ENCODE data around the gene MSANTD2. TPM values are rescaled to one million over a fixed set of nuclear protein-coding genes. Genes with fewer than 3 reads are reported as not detected.
A peak's percentile ranks its signal among the peaks of the same experiment; 100 is the strongest.

MSANTD2 gene
- 8.3 and 9.6 TPM in 2 replicates for total RNA-seq (2012; rRNA removed)

GRCh38 chr11:124800226-124800929 is at the start of gene MSANTD2:
TSS of gene MSANTD2 (minus strand) at chr11:124800406. CDS start at chr11:124800380, 26 bp downstream.
- H3K4me2 ChIP-seq (ENCODE audit: low read length), result peak within 1 kb of the TSS; percentile 83
- H3K4me3 ChIP-seq (ENCODE audit: low read length), result peak within 1 kb of the TSS; percentile 86
- no peaks in the 10 kb centered on the region for H3K9me3 ChIP-seq (replicated peaks; ENCODE audit: low read length)

DNA sequence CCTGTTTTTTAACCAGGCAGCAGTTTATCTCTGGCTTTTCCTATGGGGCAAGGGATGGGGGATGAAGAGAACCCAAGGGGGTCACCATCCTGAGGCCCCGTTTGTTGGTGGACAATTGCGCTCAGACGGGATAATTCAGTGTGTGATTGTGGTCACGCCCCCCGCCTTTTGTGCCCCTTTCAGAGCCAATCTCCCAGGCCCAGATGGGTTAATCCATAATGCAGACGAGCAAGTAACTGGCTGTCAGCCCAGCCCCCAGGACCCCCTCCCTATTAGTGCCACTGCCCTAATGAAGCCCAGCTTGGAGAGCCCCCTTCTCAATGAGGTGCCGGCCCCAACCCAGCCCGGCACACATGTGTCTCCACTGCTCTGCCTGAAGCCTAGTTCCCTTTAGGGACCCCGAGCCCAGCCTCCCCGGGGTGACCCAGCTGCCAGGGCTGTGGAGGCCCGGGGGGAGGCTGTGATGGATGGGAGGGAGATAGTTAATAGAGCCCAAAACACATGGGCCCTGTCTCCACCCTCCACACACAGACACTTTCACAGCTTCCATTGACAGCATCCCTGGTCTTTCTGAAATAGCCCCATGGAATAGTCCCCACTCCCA is 46.0 kb upstream of the MSANTD2 start:
- Histone ChIP-seq H3K27me3 (ENCODE audit: control insufficient read depth, insufficient read depth, low read length) (peaks cover 99% of the 10 kb centered on the region), H3K4me3 (ENCODE audit: low read length) (no peak overlapping the region), H3K4me1 (ENCODE audit: control insufficient read depth, insufficient read depth, low read length) (no peaks in the 10 kb centered on the region), H3K36me3 (ENCODE audit: insufficient read depth, low read length) (no peaks in the 10 kb centered on the region), H3K9me3 (replicated peaks; ENCODE audit: low read length) (no peaks in the 10 kb centered on the region), H3K4me2 (ENCODE audit: low read length) (no peak overlapping the region), H3K9ac (ENCODE audit: low read depth, low read length) (no peak overlapping the region)

More at GRCh38 chr11:124800226-124800929, at the start of gene MSANTD2:
- H3K27me3 ChIP-seq (ENCODE audit: control insufficient read depth, insufficient read depth, low read length), result no peaks in the 10 kb centered on the region
- peaks cover 22% of the 10 kb centered on the region for H3K4me1 ChIP-seq (ENCODE audit: control insufficient read depth, insufficient read depth, low read length)
- H3K9ac ChIP-seq (ENCODE audit: low read depth, low read length), result peak within 1 kb of the TSS; percentile 97
- H3K36me3 ChIP-seq (ENCODE audit: insufficient read depth, low read length), result no peaks in the 10 kb centered on the region

DNA sequence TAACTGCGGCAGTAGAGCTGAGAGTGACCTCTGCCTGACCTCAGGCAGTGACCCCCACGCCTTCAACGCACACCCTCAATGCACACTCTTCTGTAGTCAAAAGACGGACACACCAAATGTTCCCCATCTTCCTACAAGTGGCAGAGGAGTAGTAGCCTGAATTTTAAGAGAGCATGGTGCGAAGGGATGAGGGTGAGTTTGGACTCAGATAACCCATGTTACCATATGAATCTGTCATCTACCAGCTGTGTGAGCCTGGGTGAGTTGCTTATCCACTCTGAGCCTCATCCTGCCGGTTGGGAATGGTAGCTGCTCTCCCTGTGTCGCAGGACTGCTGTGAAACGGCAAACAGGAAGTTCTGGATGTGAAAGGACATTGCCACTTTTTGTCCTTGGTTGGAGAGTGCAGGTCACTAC is 44.5 kb upstream of the MSANTD2 start:
- no peak overlapping the region for H3K4me3 ChIP-seq (ENCODE audit: low read length)
- H3K4me1 ChIP-seq (ENCODE audit: control insufficient read depth, insufficient read depth, low read length), result peaks cover 3% of the 10 kb centered on the region
- peak overlapping the region; percentile 48 for H3K4me2 ChIP-seq (ENCODE audit: low read length)
- no peaks in the 10 kb centered on the region for H3K9me3 ChIP-seq (replicated peaks; ENCODE audit: low read length)
- peaks cover 99% of the 10 kb centered on the region for H3K27me3 ChIP-seq (ENCODE audit: control insufficient read depth, insufficient read depth, low read length)
- no peaks in the 10 kb centered on the region for H3K36me3 ChIP-seq (ENCODE audit: insufficient read depth, low read length)
- H3K9ac ChIP-seq (ENCODE audit: low read depth, low read length), result no peak overlapping the region

- Histone ChIP-seq H3K4me2 (ENCODE audit: low read length) (no peak overlapping the region), H3K4me1 (ENCODE audit: control insufficient read depth, insufficient read depth, low read length) (peaks cover 12% of the 10 kb centered on the region), H3K36me3 (ENCODE audit: insufficient read depth, low read length) (no peaks in the 10 kb centered on the region), H3K9me3 (replicated peaks; ENCODE audit: low read length) (no peaks in the 10 kb centered on the region), H3K27me3 (ENCODE audit: control insufficient read depth, insufficient read depth, low read length) (peaks cover 99% of the 10 kb centered on the region), H3K4me3 (ENCODE audit: low read length) (no peak overlapping the region), H3K9ac (ENCODE audit: low read depth, low read length) (no peak overlapping the region)
Measured at GRCh38 chr11:124843616-124843910, 43.4 kb upstream of the MSANTD2 start.

- peaks cover 13% of the 10 kb centered on the region for H3K4me1 ChIP-seq (ENCODE audit: control insufficient read depth, insufficient read depth, low read length)
- H3K9me3 ChIP-seq (replicated peaks; ENCODE audit: low read length), result no peaks in the 10 kb centered on the region
Measured at GRCh38 chr11:124842305-124842704, 42.1 kb upstream of the MSANTD2 start.

GRCh38 chr11:124841840-124842239 is 41.6 kb upstream of the MSANTD2 start:
- H3K4me1 ChIP-seq (ENCODE audit: control insufficient read depth, insufficient read depth, low read length), result peaks cover 15% of the 10 kb centered on the region
- no peaks in the 10 kb centered on the region for H3K9me3 ChIP-seq (replicated peaks; ENCODE audit: low read length)
- no peak overlapping the region for H3K9ac ChIP-seq (ENCODE audit: low read depth, low read length)
- H3K4me2 ChIP-seq (ENCODE audit: low read length), result no peak overlapping the region
- no peak overlapping the region for H3K4me3 ChIP-seq (ENCODE audit: low read length)
- H3K27me3 ChIP-seq (ENCODE audit: control insufficient read depth, insufficient read depth, low read length), result peaks cover 88% of the 10 kb centered on the region
- H3K36me3 ChIP-seq (ENCODE audit: insufficient read depth, low read length), result no peaks in the 10 kb centered on the region

More at GRCh38 chr11:124842305-124842704, 42.1 kb upstream of the MSANTD2 start:
- Histone ChIP-seq H3K27me3 (ENCODE audit: control insufficient read depth, insufficient read depth, low read length) (peaks cover 92% of the 10 kb centered on the region), H3K36me3 (ENCODE audit: insufficient read depth, low read length) (no peaks in the 10 kb centered on the region), H3K4me3 (ENCODE audit: low read length) (no peak overlapping the region), H3K4me2 (ENCODE audit: low read length) (no peak overlapping the region), H3K9ac (ENCODE audit: low read depth, low read length) (no peak overlapping the region)

DNA sequence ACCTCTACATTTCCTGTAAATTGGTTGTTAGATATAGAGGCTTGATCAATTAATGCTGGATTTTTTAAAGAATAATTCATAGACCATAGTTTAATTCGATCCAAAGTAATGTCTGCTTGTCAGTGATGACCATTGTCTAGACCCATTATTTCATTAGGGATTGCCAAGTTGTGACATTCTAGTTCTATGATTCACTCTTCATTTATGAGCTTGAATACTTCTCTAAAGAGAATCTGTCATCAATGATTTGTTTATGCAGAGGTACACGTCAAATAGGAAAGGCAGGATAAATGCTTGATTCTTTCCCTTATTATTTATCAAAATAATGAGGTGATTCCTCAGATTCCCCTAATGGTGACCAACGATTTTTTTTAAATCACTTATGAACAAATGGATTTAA is 41.0 kb upstream of the MSANTD2 start:
- no peaks in the 10 kb centered on the region for H3K9me3 ChIP-seq (replicated peaks; ENCODE audit: low read length)
- no peak overlapping the region for H3K4me3 ChIP-seq (ENCODE audit: low read length)
- no peak overlapping the region for H3K9ac ChIP-seq (ENCODE audit: low read depth, low read length)
- H3K27me3 ChIP-seq (ENCODE audit: control insufficient read depth, insufficient read depth, low read length), result peaks cover 82% of the 10 kb centered on the region
- H3K4me2 ChIP-seq (ENCODE audit: low read length), result no peak overlapping the region
- H3K36me3 ChIP-seq (ENCODE audit: insufficient read depth, low read length), result no peaks in the 10 kb centered on the region
- peaks cover 18% of the 10 kb centered on the region for H3K4me1 ChIP-seq (ENCODE audit: control insufficient read depth, insufficient read depth, low read length)

GRCh38 chr11:124840666-124841065 is 40.5 kb upstream of the MSANTD2 start:
- Histone ChIP-seq H3K4me1 (ENCODE audit: control insufficient read depth, insufficient read depth, low read length) (peaks cover 21% of the 10 kb centered on the region), H3K36me3 (ENCODE audit: insufficient read depth, low read length) (no peaks in the 10 kb centered on the region), H3K27me3 (ENCODE audit: control insufficient read depth, insufficient read depth, low read length) (peaks cover 76% of the 10 kb centered on the region), H3K4me3 (ENCODE audit: low read length) (no peak overlapping the region), H3K4me2 (ENCODE audit: low read length) (no peak overlapping the region), H3K9ac (ENCODE audit: low read depth, low read length) (no peak overlapping the region), H3K9me3 (replicated peaks; ENCODE audit: low read length) (no peaks in the 10 kb centered on the region)

- peaks cover 71% of the 10 kb centered on the region for H3K27me3 ChIP-seq (ENCODE audit: control insufficient read depth, insufficient read depth, low read length)
- peaks cover 21% of the 10 kb centered on the region for H3K4me1 ChIP-seq (ENCODE audit: control insufficient read depth, insufficient read depth, low read length)
- no peak overlapping the region for H3K9ac ChIP-seq (ENCODE audit: low read depth, low read length)
- no peaks in the 10 kb centered on the region for H3K9me3 ChIP-seq (replicated peaks; ENCODE audit: low read length)
- peak overlapping the region; percentile 82 for H3K4me2 ChIP-seq (ENCODE audit: low read length)
- peak overlapping the region; percentile 63 for H3K4me3 ChIP-seq (ENCODE audit: low read length)
- H3K36me3 ChIP-seq (ENCODE audit: insufficient read depth, low read length), result no peaks in the 10 kb centered on the region
Measured at GRCh38 chr11:124839972-124840621, 39.9 kb upstream of the MSANTD2 start.

GRCh38 chr11:124839128-124839971 is 39.1 kb upstream of the MSANTD2 start:
- Histone ChIP-seq H3K4me2 (ENCODE audit: low read length) (peak overlapping the region; percentile 82), H3K9ac (ENCODE audit: low read depth, low read length) (peak overlapping the region; percentile 5), H3K9me3 (replicated peaks; ENCODE audit: low read length) (no peaks in the 10 kb centered on the region), H3K4me3 (ENCODE audit: low read length) (peak overlapping the region; percentile 63), H3K36me3 (ENCODE audit: insufficient read depth, low read length) (no peaks in the 10 kb centered on the region), H3K27me3 (ENCODE audit: control insufficient read depth, insufficient read depth, low read length) (peaks cover 63% of the 10 kb centered on the region), H3K4me1 (ENCODE audit: control insufficient read depth, insufficient read depth, low read length) (peaks cover 21% of the 10 kb centered on the region)

GRCh38 chr11:124838805-124839127 is 38.6 kb upstream of the MSANTD2 start:
- H3K9ac ChIP-seq (ENCODE audit: low read depth, low read length), result peak overlapping the region; percentile 5
- peaks cover 21% of the 10 kb centered on the region for H3K4me1 ChIP-seq (ENCODE audit: control insufficient read depth, insufficient read depth, low read length)
- no peaks in the 10 kb centered on the region for H3K36me3 ChIP-seq (ENCODE audit: insufficient read depth, low read length)
- H3K4me3 ChIP-seq (ENCODE audit: low read length), result peak overlapping the region; percentile 63
- peaks cover 57% of the 10 kb centered on the region for H3K27me3 ChIP-seq (ENCODE audit: control insufficient read depth, insufficient read depth, low read length)
- H3K9me3 ChIP-seq (replicated peaks; ENCODE audit: low read length), result no peaks in the 10 kb centered on the region
- peak overlapping the region; percentile 82 for H3K4me2 ChIP-seq (ENCODE audit: low read length)
